Right hindlimb (tissue), 1 donor: Measurements from ENCODE around the gene LY6G6C.

Source experiments
- DNase-seq: peaks from one replicate; pipeline ENCODE4 v3.0.0-alpha.2; 2018

Gene LY6G6C

DNA sequence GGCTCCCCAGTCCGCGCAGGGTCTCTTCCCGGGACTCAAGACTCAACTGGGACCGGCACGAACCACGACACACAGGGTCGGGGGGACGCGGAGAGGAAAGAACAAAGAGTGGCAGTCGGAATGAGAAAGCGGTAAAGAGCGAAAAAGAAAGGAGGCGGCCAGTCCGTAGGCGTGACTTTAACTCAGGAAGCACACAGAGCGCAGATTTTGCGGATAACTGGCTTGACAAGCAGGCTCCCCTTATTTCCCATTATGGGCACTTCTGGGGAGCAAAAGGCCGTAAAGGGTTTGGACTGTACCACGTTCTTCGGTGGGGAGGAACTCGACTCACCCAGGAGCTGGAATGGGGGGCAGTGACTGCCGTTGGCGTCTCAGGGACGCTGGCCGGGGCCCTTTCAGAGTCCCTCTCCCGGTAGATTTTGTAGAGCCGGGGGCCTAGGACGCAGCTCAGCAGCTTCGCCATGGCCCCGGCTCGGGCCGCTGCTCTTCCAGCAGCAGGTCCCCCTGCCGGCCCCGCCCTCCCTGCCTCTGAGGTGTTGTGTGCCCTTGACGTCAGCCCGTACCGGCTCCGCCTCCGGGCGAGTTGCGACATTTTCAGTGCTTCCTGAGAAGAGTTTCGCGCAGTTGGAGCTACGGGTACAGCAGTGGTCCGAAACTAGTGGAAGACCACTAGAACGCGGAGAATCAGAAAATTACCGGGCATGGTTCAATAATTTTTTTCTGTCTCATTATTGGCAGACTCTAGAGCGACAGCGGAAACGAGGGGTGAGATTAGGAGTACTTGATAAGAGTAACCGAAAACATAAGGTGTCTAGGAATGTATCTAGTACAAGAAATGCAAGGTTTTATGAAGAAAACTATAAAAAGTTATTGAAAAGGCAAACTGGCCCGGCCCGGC, 18.5 kb downstream of the LY6G6C start, which contains the start of gene ABHD16A:
Gene ABHD16A (minus strand): TSS at position 506 of the 898 bp plus-strand sequence. CDS start 43 bp downstream, at position 463.
- peak; percentile 99 for DNase-seq

DNA sequence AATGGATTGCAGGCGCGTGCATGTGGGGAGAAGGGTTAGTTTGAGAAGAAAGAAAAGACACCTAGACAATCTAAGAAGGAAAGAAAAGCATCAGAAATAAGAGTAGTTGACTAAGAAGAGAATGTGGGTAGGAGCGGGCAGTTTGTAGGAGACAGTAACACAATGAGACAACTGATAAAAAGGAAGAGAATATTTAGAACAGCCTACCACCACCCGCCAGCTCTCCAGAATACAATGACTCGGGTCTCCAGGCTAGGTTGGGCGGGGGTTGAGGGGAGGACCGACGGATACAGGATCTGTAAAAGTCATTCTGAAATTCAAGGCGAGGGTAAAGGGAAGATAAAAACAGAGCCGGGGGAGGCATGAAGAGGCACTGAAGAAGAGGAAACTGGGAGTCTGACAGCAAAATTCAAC, 19.1 kb downstream of the LY6G6C start:
- no peak for DNase-seq

DNA sequence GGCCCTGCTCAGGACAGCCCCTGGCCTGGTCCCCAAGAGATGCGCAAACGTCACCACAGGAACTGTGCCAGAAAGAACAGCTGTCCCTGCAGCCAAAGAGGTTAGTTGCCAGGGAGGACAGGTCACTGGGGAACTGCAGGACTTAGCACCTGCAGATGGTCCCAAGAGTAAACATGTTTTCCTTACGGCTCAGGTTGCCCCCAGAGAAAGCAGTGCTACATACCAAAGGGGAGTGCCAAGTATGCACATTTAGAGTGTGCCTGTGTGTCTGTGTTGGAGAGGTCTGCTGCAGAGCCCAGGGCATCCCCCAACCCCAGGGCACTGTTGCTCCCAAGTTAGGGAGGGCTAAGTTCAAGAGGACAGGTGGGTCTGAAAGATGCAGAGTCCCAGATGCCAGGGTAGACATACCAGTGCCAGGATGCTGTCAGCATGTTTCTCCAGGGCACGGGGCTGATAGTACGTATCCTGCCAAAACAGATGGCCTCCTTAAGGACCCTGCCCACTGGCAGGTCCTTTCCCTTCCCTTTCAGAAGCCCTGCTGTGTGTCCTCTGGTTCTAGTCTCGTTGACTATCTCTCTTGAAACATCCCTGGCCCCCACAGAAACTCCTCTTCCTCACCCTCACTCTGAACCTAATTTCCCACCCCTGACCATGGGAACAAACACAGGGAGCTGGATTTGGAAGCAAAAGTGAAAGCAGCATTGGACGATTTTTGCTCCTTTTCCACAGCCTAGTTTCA, 19.7 kb downstream of the LY6G6C start:
- peak; percentile 64 for DNase-seq

DNA sequence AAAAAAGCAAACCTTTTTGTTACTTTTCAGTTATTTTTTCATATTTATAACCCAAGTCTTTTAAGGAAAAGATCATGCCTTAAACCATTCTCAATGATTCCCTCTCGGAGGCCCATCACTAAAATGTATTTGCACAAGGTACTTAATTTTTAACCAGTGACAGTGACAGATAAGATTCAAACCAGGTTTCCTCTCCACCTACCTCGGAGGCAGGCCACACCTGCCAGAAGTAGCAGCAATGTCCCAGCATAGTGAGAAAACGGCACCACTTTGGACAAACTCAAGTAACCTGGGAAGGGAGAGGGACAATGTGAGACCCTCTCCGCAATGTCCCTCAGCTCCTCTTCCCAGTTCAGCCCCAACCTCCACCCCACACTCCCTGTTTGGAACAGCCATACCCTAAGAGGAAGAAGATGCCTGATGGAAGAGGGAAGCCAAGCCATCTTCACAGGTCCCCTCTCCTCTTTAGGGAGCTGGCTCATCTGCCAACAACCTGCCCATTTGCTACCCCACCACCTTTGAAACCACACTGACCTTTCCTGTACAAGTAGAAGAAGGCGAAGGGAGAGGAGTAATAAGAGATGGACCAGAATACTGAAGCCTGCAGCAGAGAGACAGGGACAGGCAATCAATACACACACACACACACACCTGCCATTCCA, 20.7 kb downstream of the LY6G6C start:
- DNase-seq: no peak

DNA sequence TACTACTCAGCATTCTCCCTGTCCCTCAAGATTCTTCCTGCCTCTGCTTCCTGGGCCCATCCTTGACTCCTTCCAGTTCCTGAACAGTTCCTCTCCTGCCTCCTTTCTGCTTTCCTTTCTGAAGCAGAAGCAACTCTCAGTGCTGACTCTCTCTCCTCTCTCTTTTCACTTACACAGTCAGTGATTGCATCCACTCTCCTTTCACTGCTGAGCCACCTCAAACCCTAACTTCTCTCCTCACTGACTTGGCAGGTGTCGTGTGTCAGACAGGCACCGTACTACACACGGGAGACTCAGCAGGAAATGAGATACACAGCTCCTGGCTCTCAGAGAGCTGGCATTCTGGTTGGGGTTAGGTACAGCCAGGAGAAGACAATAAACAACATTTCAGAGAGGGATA, 24.0 kb downstream of the LY6G6C start:
- no peak for DNase-seq

DNA sequence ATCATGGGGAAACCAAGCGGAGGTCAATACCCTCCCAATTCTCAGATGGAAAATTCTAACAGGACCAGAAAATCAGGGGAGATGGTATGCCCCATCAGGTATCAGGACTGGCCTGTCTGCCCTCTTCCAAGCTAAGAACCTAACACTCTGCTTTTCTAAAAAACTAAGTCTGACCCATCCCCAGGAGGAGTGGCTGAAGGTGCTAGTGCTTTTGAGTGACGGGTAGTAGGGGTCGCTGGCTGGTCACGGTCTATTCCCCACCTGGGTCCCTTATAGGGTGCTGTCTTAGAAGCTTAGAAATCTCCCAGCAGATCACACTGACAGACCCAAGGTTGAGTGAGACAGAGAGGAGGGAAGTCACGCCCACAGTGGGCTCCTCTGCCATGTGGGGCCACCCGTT, 28.0 kb downstream of the LY6G6C start:
- no peak for DNase-seq

DNA sequence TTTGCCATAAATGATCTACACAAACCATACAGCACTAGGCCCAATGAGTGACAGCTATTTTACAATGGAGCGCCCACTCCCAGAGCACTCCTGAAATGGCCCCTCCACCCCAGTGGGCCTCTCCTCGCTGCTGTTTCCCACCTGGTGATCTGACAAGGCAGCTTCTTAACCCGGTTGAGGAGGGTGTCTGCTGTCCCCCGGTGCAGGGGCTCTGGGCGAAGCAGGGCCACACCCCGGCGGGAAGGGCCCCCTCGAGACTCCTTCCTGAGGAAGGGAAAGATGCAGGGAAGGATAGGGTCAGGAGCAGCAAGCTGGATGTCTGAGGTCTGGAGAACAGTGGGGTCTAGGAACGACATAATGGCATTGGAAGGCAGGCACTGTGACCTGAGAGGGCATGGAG, 28.7 kb downstream of the LY6G6C start:
- DNase-seq: no peak

DNA sequence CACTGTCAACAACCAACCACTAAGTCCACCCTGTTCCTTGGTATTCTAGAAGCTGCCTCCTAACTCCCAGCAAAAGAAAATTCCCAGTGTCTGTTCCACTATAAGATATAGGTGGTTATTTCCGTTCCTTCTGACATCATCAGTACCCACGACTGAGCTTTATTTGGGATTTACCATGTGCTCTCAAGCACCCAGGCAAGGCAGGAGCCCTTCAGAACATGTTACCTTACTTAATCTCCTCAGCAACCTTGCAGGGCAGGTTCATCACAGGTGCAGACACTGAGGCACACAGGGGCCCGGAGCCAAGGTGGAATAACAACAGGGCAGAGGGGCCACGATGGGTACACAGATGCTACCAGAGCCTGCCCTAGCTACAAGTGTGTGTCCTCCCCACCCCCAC, 29.2 kb downstream of the LY6G6C start:
- no peak for DNase-seq

DNA sequence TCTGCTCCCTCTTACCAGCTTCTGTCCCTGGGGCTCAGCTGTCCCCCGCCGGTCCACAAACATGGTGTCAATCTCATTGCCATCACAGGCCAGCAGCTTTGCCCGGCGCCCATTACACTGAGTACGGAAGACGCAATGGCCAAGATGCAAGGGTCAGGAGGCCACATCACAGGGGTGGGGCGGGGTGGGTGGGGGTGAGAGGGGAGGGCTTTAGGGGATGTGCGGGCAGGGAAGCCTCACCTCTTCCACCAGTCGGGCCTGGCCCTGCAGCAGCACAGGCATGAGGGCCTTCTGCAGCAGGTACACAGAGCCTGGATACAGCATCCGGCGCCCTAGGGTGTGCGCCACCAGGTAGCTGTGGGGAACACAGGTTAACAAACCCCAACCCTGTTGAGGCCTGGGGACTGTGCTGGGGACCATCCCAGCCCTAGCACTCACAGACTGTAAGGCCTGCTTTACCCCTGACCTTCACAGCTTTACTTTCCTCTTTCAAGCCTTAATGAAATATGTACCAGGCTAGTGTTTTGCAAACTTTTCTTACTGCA, 29.9 kb downstream of the LY6G6C start:
- no peak for DNase-seq

DNA sequence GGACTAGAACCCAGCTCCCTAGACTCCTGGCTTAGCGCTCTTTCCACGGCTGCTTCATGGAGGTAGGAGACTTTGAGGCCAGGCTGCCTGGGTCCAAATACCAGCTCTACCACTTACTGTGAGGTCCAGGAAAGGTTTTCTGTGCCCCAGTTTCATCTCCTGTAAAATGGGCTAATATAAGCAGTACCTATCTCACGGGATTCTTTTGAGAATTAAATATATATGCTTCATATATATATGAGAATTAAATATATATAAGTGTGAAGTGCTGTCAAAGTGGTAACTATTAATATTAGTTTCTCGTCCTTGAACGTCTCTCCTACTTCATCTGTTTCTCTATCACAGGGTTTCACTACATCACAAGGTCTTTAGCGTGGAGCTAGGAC, 30.5 kb downstream of the LY6G6C start:
- no peak for DNase-seq

DNA sequence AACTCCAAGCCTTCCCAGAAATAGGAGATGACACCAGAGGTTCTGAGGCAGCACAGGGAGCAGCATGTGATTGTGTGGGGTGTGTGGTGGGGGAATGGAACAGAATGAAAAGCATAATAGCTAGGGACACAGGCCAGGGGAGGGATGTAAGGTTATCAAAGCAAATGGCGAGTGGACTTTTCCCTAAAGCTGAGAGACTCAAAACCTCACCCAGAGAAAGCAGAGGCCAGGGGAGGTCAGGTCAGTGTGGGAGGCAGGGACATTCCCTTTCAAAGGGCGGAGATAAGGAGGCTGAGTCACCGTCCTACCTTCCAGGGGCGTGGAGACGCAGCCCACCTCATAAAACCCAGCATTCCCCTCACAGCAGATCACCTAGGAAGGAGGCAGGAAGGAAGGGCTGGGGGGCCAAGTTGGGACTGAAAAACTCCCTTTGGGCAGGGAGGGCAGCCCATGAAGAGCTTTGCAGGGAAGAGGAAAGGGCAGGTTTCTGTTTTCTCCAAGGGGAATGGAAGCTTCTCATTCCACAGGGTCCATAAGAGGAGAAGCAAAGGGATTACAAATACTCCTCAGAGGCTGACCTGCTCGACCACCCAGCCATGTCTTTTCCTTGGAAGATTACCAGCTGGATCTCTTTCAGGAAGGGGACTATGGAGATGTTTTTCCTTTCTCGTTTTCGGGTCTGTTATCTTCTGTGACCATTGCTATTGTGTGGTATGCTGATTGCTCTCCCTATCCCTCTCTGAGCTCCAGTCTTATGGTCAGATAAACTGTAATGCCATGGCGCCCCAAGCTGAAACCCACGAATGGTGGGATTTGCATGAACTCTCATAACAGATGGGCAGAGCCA, 31.1 kb downstream of the LY6G6C start:
- no peak for DNase-seq

DNA sequence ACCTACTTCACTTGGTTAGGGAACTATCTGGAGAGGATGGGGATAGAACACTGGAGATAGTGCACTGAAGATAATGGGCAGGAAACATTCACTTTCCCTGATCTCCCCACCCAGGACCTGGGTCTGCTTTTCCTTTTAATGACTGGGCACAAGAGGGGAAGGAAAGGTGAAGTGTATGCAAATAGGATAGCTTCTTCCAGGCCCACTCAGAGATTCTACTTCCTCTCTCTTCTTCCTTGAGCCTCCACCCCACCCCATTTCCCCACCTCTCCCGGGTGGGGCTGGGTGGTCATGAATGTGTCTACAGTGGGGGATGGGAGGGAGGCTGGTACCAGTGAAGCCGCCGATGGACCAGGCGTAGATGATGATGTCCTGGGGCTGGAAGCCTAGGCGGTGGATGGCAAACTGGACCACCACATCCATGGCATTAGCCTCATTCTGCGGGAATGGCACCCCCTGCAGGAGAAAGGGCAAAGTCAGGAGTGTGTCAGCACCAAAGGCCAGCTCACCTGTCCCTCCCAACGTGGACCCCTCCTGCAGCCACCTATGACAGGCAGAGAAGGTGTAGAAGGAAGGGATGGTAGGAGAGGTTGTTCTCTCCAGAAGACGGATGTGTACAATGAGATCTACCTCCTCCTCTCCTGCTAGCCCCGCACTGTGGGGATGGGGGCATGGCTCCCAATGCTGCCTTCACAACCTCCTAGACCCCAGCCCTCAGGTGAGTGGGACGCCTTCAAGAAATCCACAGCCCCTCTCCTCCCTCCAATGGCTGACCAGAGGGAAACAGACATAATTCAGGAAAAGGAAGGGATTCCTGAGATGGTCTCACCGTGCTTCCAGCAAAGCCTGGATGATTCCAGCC, 32.1 kb downstream of the LY6G6C start:
- DNase-seq: no peak

DNA sequence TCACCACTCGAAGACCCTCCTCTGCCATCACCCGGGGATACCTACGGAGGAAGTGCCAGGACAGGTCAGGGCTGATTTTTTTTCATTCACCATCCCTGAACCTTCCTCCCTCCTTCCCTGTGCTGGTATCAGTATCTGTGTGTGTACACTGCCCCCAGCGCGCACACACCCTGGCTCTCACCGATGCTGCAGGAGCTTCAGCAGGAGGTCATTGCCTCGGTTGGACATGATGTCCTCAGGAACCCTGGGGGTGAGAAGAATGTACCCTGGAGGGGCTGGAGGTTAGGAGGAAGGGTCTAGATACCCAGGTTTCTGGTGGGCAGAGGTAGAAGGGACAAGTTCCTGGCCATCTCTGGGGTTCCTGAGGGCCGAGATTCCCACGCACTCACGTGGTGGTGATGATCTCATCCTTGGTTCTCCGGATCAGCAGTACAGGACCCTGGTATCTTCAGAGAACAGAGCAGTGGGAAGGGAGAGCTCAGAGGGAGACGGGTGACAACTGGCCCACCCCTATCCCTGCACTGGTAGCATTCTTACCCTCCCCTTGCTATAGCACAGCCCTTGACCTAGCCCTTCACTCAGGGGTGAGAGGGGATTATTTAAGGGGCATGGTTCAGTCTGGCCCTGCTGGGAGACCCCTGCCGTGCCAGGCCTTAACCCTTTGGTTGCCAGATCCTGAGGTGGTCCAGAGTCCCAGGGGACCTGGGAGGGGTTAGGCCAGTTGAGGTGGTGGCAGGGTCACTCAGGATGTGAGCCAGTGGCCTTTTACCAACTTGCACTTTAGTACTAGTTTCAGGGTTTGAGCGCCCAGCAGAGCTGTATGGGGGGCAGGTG, 33.5 kb downstream of the LY6G6C start:
- DNase-seq: no peak

DNA sequence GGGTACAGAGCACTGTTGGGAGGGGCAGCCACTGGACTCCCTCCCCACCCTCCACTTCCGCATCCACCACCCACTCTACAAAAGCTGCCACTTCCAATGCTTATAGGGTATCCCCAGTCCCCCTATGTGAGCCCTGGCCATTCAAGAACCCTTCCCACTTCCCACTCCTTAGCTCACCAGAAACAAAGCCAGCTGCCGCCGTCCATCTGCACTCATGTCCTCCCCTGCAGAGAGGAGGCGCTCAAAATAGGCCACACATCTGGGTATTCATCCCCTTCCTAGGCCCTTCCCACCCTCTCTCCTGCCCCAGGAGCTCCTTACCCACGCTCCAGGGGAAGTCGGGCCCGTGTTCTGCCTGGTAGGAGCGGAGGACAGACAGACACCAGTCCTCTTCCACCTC, 34.2 kb downstream of the LY6G6C start:
- DNase-seq: no peak

DNA sequence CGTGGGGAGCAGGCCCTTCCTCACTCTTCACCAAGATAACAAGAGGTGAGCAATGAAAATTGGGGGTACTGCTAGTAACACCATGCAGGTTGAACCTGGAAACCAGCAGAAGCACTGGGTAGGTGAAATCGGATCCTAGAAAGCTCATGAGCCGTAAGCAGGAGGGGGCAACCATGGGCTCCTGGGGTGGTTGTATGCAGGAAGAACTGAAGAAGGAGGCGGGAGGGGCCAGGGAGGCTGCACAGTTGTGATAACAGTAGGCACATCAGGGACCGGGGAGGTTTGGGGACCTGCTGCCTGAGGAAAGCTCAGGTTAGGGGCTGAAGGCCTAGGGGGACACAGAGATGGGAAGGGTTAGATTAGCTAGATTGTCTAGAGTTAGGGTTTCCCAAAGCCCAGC, 35.1 kb downstream of the LY6G6C start:
- DNase-seq: no peak

DNA sequence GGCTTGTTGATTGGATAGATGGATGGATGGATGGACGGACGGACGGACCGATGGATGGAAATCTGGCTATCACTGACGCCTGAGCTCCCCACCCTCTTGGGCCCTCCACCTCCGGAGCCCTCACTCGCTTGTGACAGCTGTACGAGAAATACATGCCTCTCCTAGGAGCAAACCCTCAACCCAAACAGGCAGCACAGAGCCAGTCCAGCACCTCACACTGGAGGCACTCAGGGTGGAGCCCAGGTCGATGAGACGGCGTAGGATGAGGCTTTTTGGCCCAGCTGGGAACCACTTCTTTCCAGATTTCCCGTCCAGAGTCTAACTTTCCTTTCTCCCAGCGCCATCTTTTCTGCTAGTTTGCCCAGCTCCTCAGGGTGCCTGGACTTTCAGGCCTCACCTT, 38.0 kb downstream of the LY6G6C start:
- DNase-seq: no peak

DNA sequence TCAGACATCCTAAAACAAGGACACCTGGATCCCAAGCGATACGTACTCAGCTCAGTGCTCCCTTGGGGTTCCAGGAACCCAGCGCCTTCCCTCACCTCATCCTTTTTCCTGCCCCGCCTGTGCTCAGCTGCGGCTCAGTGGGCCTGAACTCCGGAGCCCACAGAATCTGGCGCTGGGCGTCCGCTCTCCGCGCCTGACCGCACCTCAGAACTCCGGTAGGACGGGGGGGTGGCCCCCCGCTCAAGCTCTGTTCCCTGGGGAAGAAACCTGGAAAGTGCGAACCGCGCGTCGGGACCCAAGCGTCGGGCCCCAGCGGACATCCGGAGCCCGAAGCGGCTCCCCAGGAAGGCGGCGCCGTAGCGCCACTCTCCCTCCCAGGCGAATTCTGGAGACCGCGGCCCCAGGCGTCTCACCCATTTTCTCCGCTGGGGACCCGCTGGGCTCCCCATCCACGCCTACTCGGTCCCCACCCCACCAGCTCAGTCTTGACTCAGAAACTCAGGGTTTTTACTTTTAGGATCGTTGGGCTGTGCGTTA, 40.3 kb downstream of the LY6G6C start:
- no peak for DNase-seq

DNA sequence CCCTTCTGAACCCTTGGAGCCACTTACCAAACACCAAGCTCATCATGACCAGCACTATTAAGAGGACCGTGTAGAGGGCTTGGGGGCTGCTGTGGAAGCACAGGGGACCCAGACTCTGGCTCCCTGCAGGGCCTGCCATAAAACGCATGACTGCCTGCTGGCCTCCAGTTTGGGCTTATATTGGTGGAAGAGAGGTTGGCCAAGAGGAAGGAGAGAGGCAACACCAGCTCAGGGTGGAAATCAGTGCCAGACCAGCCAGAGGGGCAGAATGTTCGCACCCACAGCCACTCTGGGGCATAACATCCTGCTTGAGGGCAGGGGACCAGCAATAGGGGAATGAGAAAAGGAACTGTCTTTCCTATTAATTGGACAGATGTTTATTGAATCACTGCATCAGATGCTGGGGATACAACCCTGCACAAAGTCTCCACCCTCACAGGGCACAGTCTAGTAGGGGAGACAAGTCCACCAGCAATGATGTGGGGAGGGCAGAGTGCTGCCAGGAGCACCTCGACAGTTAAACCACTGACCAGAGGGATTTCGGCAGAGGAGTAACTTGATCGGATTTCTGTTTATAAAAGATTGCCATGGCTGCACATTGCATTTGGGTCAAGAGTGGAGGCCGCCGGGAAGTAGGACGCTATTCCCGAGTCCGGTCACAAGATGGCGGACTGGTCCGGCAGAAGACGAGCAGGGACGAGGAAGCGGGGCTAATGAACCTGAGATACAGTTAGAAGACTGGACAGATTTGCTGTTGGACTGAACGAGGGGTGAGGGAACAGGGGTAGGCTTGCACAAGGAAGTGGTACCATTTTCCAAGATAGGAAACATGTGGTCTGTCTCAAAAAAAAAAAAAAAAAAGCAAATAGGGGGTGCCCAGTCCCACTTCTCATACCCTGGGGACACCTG, 41.1 kb downstream of the LY6G6C start, which contains the start of gene LY6G5C:
Gene LY6G5C (minus strand): TSS at position 842 of the 909 bp plus-strand sequence. CDS start 694 bp downstream, at position 148.
- DNase-seq: peak; percentile 91

DNA sequence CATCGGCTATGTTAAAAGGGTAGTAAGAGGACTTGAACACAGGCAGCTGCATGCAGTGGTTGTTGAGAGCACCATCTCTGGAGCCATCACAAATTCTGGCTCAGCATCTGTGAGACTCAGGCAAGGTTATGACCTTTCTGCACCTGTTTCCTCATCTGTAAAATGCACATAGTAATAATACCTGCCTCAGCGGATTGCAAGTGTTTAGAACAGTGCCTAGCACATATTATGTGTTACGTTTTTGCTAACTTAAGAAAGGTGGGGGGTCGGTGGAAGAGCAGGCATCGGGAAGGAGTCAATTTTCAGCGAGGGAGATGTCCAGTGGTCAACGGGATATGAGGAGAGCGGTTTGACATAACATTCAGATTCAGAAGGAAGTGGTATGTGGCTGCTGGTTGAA, 43.6 kb downstream of the LY6G6C start:
- no peak for DNase-seq
